Erythroblast (primary cell): ENCODE measurements around the gene PEX3.

ENCODE experiments used
- DNase-seq, 2 experiments: peaks; one replicate each; lab custom pipeline; 2025; lab: John Stamatoyannopoulos, UW
- GATA1 ChIP-seq: IDR thresholded peaks from 2 replicates; pipeline ENCODE4 v1.6.1; 2011; ENCODE audit warnings: low read depth, mild to moderate bottlenecking, control low read depth, low read length, moderate library complexity
- POLR2A ChIP-seq: IDR thresholded peaks from 2 replicates; pipeline ENCODE4 v1.6.1; 2011; ENCODE audit warnings: mild to moderate bottlenecking, low read length

PEX3 gene

GRCh38 chr6:143528164-143528811 lies 77.7 kb downstream of the PEX3 start:
- DNase-seq = no peak
- TF ChIP-seq GATA1 (no peak), POLR2A (no peak)

- no peak for TF ChIP-seq GATA1
- TF ChIP-seq POLR2A = no peak
- no peak for DNase-seq
Measured at GRCh38 chr6:143529095-143529494, 78.5 kb downstream of the PEX3 start.

- no peak for DNase-seq
Measured at GRCh38 chr6:143531720-143532499, 81.3 kb downstream of the PEX3 start.

GRCh38 chr6:143535189-143535614 lies 84.6 kb downstream of the PEX3 start:
- TF ChIP-seq GATA1 = no peak
- no peak for TF ChIP-seq POLR2A
- DNase-seq = no peak

More at GRCh38 chr6:143531720-143532499, 81.3 kb downstream of the PEX3 start:
- TF ChIP-seq POLR2A (no peak), GATA1 (no peak)

DNA sequence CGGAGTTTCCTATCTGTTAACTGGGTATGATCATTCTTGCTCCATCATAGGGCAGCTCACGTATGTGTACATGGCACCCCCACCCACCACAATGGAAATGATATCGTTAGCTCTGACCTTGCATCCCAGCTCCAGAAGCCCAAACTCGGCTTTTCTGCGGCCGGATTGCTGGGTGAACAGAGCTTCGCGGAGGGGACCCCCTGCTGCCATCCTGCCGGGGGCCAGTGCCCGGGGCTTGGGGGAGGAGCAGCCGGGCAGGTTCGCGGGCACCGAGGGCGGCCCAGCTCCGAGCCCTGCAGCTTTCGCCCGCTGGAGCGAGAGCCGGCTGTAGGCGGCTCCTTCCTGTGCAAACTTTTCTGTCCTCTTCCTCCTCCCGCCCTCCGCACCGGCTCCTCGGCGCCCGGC lies 85.9 kb downstream of the PEX3 start:
- DNase-seq = peak; percentile 37 to 38
- no peak for TF ChIP-seq GATA1
- TF ChIP-seq POLR2A = peak; percentile 40

DNA sequence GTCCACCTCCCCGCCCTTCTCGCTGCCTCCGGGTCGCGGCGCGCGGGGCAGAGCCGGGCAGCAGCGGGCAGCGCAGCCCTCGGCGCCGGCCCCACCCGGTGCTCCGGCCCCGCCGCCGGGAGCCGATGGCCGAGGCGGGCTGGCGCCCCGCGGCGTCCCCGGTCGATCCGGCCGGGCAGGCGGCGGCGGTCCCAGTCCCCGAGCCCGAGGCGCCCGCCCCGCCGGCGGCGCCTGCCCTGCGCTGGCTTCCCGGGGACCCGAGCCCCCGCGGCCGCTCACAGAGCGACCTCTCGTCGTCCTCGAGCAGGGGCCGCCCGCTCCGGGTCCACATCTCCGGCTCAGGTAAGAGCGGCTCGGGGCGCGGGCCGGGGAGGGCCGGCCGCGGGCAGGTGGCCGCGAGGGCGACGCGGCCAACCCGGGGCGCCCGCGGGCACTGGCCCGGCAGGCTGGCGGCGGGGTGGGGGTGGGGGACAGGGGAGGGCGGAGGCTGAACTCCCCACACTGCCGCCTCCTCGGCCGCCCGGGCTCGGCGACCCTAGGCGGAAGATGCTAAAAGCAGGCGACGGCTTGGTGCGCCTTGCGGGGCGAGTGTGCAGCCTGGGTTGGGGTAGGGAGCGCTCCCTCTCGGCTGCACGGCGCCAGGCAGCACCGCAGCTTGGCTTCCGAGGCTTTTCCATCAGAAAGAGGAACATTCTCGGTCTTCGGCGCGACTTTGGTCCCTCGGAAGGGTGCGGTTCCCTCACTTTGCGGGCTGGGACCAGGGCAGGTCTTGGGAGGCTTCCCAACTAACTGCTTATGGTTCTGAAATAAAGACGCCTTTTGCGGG lies 86.5 kb downstream of the PEX3 start:
- TF ChIP-seq POLR2A (no peak), GATA1 (no peak)
- peak; percentile 54 to 60 for DNase-seq

DNA sequence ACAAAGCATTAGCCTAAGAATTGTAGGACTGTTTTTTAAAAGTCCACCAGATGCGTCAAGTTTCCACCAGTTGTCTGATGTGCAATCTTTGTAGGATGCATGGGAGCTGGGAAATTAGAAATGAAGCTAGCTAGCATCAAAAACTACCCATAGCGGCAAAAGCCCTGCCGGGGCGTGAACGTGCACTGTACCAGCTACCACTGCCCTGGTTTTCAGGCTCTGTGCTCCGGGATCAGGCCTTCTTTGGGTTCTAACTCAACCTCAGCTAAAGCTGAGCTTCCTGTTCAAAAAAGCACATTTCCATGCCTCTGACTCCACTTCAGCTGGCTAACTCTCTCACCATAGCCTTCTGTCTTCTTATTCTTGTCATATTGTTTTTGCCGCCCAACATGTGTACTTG lies 87.8 kb downstream of the PEX3 start:
- no peak for DNase-seq
- TF ChIP-seq GATA1 (no peak), POLR2A (no peak)

DNA sequence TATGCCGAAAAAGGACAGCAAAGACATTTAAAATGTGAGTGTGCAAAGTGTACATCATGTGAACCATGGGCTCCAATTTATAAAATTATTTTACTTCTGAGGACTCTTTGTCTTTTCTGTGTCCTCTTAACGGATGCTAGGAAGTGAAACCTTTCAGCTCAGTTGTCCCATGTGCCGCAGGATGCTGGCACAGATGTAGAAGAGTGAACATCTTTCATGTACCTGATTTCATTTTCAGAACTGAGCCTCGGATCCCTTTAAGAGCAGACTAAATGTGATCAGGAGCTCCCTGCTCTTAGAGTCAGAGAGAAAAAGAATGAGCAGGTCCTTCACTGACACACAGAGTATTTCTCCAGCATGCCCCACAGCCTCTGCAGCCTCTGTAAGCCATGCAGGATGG lies 88.5 kb downstream of the PEX3 start:
- no peak for TF ChIP-seq POLR2A
- no peak for TF ChIP-seq GATA1
- DNase-seq = no peak

DNA sequence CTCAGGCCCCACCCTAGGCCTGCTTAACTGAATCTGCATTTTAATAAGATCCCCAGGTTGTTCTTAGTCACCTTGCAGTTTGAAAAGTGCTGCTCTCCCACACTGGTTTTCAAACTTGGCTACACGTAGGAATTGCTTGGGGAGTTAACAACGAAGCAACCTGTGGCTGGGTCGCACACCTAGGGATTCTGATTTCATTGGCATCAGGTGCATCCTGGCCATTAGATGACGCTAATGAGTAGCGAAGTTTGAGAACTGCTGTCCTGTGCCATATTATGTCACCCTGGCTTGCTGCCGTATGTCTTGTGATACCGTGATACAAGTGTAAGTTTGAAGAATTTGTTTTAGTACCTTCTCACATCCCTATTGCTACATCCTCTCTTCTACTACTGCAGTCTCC lies 89.1 kb downstream of the PEX3 start:
- no peak for DNase-seq
- TF ChIP-seq GATA1 = no peak
- TF ChIP-seq POLR2A = no peak

DNA sequence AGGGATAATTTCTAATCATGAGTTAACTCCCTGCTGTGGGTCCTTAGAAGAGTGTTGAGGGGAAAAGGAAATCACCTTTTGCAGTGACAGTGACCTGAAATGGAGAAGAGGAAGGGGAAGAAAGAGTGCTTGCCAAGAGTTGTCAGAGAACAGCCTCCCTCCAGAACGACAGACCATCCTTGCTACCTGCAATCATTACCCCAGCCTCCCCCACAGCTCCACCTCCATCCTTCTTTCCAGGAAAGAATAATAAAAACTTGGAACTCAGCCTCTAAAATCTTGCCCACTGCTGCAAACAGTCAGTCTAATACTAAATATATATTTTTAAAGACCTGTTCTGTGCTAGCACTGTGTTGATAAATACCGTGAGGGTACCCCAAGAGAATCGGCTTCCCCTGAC lies 89.6 kb downstream of the PEX3 start:
- TF ChIP-seq POLR2A = no peak
- TF ChIP-seq GATA1 = no peak
- DNase-seq = no peak
